Panc1 (cell line): ENCODE results near the gene APCDD1L.

ENCODE experiments used
- POLR2AphosphoS5 ChIP-seq: IDR thresholded peaks from 2 replicates; pipeline ENCODE4 v1.6.1; 2012; ENCODE audit warnings: mild to moderate bottlenecking, low read depth, low read length, moderate library complexity
- REST ChIP-seq, 2 experiments: IDR thresholded peaks; 2 replicates each; pipeline ENCODE4 v1.6.1; 2011 to 2012; ENCODE audit warnings: low read depth in 2 of 2, control low read depth in 1 of 2, low read length in 1 of 2, mild to moderate bottlenecking in 1 of 2, moderate library complexity in 1 of 2; ENCODE audit not compliant: insufficient read depth in 1 of 2

DNA sequence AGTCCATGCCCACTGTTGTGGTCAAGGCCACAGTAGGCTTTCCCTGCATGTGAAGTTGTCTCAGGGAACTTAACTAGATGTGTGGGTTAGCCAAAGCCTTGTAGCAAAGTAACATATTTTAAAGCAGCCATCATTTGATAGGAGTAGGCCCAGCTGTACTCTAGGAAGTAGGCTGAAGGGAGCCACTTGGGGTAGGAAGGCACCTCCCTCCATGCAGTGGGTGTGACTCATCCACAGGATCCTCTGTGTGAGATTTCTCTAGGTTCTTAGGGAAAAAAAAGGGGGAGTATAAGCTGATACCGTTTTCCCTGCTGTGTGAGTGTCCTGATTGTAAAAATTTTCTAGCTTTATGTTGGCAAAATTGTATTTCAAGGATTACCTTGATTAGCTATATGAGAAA is 81.4 kb downstream of the APCDD1L start:
- TF ChIP-seq POLR2AphosphoS5 (no peak), REST (IDR thresholded peaks at IDR 0.05; ENCODE audit: insufficient read depth in 1 of 2, low read depth in 2 of 2, low read length in 1 of 2) (no peak)
